ENCODE measurements around the gene IL17D.

IL17D gene

DNA sequence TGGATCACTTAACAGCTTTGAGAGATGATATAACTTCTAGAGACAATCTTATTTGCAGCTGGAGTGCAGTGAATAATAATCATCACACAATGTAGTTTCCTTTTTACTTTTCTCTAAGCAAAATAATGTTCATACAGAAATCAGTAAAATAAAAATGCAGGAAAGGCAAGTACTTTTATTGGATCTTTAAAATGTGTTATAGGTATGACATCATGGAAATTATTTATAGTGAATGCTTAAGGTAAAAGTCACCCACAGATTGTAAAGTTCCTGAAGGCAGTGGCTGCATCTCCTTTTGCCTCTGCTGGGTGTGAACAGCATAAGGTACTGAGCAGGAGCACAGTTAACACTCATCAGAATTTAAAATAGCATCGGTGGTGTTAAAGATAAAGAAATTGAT, 17.3 kb upstream of the IL17D start:
- in situ Hi-C loops (cut with HindIII; ENCODE audit: low pct_ligation_motif_present, low pct_unique_long_range_greater_than_20kb, low sequenced_read_pairs), result no loop called here
- DNase-seq, result no peak

DNA sequence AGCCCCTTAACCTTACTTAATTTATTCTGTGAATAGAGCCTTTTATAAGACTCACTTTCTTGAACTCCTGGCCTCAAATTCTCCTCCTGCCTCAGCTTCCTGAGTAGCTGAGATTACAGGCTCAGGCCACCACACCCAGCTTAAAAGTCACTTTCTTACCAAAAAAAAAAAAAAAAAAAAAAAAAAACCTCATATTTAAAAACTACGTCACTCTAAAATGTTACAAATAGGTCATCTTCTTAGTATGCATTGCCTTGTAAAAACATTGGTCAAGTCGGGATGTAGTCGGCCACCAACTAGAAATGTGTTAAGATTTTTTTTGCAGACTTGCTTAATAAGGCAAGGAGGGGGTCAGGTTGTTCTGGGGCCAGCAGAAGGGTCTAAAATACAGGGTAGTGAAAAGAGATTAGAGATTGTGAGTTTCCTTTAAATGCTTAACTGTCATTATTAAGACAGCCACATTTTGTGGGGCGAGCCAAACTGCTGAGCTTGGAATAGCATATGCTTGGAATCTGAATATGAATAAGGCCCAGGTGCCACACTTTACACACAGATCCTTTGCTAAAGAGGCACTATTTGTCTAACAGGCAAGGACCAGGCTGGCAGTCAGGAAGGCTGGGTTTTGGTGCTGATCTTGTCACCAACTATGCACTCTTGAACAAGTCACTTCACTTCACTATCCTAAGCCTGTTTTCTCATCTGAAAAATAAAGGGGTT, 16.5 kb upstream of the IL17D start:
- DNase-seq, result no peak
- in situ Hi-C loops (cut with HindIII; ENCODE audit: low pct_ligation_motif_present, low pct_unique_long_range_greater_than_20kb, low sequenced_read_pairs), result no loop called here

DNA sequence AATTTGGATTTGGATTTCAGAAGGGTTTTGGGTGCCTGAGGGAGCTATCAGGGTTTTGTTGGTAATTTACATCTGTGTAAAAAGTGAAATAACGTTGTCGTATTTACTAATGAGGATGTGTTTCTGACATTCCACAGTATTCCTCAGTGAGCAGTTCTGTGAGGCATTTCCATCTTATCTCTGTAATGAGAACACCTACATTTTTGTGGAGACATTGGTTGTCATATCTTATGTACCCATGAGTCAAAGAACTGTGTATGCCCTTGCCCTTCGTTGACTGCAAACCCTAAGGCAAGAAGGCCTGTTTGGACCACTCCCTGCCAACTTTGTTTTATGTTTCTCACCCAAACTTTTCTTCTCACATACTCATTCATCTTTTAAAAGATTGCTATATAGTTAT, 14.2 kb upstream of the IL17D start:
- no peak for DNase-seq
- in situ Hi-C loops (cut with HindIII; ENCODE audit: low pct_ligation_motif_present, low pct_unique_long_range_greater_than_20kb, low sequenced_read_pairs), result no loop called here

DNA sequence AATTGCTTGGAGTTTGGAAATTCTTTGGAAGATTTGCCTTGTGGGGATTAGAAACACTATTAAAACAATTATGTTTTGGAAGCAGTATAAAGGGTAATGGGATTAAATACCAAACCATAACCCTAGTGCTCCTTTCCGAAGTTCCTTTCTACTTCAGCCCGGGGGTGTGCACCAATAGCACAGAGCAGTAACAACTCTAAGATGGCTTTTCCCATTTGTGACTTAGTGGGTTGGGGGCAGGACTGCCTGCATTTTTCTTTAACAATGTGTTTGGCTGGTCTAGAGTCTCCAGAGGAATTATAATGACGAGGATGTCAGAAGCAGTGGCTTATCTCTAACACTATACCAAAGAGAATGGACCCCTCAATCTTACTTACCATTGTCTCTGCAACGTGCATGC, 11.9 kb upstream of the IL17D start:
- in situ Hi-C loops (cut with HindIII; ENCODE audit: low pct_ligation_motif_present, low pct_unique_long_range_greater_than_20kb, low sequenced_read_pairs), result no loop called here
- no peak for DNase-seq

DNA sequence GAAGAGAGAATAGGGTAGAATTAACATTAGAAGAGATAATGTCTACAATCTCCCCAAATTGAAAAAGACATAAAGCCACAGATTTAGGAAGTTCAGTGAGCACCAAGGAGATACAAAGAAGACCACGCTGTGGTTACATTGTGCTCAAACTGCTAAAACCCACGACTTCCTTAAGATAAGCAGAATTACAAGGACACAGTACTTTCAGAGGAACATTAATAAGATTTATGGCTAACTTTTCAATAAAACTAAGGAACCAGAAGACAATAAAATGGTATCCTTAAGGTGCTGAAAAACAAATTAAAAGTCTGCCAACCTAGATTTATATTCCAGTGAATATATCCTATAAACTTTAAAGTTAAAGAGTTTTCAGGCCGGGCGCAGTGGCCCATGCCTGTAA, 7.4 kb upstream of the IL17D start:
- in situ Hi-C loops (cut with HindIII; ENCODE audit: low pct_ligation_motif_present, low pct_unique_long_range_greater_than_20kb, low sequenced_read_pairs), result no loop called here
- DNase-seq, result no peak

DNA sequence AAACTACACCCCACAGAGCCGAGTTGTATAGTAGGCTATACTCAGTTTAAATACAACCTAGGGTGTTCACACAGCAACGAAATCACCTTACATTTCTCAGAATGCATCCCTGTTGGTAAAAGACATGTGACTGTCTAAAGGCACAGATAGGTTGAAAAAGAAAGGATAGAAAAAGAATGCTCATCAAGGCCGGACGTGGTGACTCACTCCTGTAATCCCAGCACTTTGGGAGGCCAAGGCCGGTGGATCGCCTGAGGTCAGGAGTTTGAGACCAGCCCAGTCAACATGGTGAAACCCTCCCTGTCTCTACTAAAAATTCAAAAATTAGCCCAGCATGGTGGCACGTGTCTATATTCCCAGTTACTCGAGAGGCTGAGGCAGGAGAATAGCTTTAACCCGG, 3.8 kb upstream of the IL17D start:
- in situ Hi-C loops (cut with HindIII; ENCODE audit: low pct_ligation_motif_present, low pct_unique_long_range_greater_than_20kb, low sequenced_read_pairs), result no loop called here
- no peak for DNase-seq

DNA sequence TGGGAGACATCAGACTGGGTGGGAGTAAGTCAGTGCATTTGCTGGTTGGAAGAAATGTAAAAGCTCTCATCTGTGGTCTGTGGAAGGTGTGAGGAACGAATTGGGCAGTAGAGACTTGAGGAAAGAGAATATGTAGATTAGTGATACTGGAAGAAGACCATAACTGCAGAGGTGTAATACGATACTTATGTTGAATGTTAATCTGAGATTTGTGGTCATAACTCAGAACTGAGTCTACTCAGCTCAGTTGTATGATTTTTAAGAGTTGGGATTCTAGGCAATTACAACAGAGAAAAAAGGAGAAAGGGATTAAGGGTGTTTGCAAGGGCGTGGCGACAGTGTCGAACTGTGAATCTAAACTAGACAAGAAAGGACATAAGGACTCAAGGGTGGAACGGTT, 3.2 kb upstream of the IL17D start:
- no peak for DNase-seq
- in situ Hi-C loops (cut with HindIII; ENCODE audit: low pct_ligation_motif_present, low pct_unique_long_range_greater_than_20kb, low sequenced_read_pairs), result no loop called here

DNA sequence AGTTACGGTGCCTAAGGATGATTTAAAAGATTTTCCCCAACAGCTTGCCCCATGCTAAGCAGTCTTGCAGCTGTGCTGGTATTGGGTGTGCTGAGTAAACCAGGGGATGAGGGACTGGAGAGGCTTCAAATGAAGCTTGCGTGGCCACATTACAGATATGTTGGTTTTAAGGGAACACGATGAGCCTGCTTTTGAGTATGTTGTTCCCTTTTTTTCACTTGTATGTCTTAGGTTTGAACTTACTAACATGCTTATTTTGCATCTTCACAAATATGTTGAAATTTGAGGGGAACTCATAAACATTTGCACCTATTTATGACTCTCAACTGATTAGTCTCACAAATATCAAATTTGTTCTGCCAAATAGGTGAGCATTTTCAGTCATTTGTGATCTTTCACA, 2.0 kb upstream of the IL17D start:
- in situ Hi-C loops (cut with HindIII; ENCODE audit: low pct_ligation_motif_present, low pct_unique_long_range_greater_than_20kb, low sequenced_read_pairs), result no loop called here
- DNase-seq, result no peak

DNA sequence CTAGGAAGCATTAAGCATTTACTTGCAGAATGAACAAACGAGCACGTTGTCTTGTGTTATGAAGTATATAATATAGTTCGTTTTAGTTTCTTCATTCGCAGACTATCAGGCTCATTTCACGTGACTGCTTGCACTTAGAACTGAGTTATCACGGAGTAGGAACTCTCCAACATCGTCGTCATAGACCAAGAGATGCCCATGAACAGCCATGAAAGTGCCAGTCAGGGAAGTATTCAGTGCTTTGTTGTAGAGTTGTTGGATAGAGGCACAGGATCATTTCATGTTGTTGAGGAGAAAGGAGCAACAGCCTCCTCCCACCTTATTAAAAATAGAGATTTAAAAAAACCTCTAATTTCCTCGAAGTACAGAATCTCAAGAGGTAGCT, 977 bp upstream of the IL17D start:
- in situ Hi-C loops (cut with HindIII; ENCODE audit: low pct_ligation_motif_present, low pct_unique_long_range_greater_than_20kb, low sequenced_read_pairs), result no loop called here
- no peak for DNase-seq

DNA sequence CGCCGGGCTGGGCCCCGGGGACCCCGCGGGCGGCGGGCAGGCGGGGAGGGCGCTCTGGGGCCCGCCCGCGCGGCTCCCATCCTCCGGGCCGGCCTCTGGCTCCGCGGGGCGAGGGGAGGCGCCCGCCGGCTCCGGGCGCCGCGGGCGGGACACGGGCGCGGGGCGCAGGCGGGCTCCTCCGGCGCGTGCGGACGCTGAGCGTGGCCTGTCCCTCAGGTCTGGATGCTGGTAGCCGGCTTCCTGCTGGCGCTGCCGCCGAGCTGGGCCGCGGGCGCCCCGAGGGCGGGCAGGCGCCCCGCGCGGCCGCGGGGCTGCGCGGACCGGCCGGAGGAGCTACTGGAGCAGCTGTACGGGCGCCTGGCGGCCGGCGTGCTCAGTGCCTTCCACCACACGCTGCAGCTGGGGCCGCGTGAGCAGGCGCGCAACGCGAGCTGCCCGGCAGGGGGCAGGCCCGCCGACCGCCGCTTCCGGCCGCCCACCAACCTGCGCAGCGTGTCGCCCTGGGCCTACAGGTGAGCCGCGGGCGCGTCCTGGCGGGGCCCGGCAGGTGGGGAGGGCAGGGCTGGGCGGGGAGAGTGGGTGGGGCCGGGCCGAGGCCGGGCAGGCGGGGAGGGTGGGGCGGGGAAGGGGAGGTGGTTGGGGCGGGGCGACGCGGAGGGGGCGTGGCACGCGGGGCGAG, 420 bp downstream of the IL17D start:
- in situ Hi-C loops (cut with HindIII; ENCODE audit: low pct_ligation_motif_present, low pct_unique_long_range_greater_than_20kb, low sequenced_read_pairs), result no loop called here

DNA sequence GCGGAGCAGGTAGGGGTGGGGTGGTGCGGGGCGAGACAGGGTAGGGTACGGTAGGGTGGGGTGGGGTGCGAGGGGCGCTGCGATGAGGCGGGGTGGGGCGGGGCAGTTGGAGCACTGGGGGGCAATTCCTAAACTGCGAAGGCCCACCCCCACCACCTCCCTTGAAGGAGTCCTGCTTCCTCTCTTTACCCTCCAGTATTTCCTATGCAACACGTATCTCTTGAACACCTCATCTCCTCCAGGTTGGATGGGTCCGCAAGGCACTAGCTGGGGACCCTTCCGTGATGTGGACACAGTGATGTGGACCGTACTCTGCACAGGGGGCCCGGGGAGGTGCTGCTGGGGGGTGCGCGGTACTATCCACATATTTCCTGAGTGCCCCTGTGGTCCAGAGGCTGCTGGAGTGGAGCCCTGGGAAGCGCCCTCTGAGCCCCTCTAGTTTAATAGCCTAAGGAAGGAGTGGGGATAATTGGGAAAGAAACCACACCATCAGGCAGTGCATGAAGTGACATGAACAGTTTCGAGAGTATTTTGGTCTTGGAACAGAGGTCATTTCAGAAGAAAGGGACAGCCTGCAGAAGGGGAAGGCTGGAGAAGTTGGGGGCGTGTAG, 1.1 kb downstream of the IL17D start:
- in situ Hi-C loops (cut with HindIII; ENCODE audit: low pct_ligation_motif_present, low pct_unique_long_range_greater_than_20kb, low sequenced_read_pairs), result no loop called here

More for the DNA sequence above, 420 bp downstream of the IL17D start:
- DNase-seq, result peak; percentile 74

DNA sequence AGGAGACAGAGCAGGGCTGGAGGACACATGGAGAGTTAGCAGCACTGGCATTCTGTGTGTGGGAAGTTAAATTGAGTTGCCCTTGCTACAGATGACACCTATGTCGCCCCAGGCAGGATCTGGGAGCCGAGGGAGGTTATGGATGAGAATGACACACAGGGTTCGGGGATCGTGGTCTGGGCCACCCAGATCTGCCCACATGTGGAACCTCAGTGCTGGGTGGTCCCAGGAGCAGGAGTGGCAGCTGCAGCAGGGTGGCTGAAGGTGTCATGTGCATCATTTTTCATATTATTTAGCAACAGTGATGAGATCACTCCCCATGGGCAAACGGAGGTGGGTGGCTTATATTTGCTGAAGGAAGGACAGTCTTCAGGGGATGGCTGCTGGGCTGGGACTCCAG, 3.2 kb downstream of the IL17D start:
- in situ Hi-C loops (cut with HindIII; ENCODE audit: low pct_ligation_motif_present, low pct_unique_long_range_greater_than_20kb, low sequenced_read_pairs), result no loop called here
- no peak for DNase-seq

More for the DNA sequence above, 1.1 kb downstream of the IL17D start:
- DNase-seq, result no peak

DNA sequence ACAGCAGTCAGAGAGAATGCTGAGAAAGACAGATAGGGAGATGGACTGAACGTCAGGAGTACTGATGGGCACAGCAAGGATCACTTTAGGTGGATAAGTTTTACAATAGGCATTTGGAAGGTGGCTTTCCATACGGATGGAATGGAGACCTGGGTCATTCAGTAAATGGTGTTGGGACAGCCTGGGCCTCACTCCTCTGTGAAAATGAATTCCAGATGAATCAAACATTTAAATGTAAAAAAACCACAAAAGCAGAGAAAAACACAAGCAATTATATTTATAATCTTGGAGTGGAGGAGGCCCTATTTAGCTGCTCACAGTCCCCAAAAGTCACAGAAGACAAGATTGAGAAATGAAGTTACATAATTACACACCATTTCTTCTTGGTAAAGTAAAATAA, 4.7 kb downstream of the IL17D start:
- DNase-seq, result no peak
- in situ Hi-C loops (cut with HindIII; ENCODE audit: low pct_ligation_motif_present, low pct_unique_long_range_greater_than_20kb, low sequenced_read_pairs), result no loop called here

DNA sequence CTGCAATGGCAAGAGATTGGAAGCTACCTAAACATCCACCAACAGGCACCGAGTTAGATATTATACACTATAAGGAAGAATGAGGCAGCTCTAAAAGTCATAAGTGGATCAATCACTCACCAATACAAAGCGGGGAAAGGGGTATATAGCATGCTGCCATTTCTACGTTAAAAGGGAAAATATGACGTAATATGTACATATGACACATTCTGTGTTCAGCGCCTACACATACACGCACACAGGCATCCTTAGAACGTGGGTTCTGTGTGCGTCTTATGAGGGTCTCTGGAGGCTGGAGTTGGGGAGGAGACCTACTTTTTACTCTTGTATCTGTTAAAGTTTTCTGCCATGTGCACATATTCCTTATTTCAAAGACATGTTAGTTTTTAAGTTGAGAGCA, 5.9 kb downstream of the IL17D start:
- DNase-seq, result no peak
- in situ Hi-C loops (cut with HindIII; ENCODE audit: low pct_ligation_motif_present, low pct_unique_long_range_greater_than_20kb, low sequenced_read_pairs), result no loop called here

DNA sequence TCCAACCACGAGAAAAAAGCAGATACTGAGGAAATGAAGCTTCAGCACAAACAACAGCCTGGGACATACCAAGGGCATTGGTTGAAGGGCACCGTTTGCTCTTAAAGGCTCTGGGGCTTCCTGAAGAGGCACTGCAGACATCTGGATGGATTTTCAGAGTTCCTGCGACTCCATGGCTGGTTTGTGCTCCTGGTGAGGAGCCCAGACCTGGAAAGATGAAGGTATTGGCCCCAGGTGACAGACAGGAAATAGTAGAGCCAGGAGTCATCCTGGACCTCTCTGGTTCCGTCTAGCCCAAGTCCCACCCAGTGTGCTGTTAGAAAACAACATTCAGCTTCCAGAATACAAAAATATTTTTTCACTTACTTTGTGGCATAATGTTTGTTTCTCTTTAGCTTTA, 6.3 kb downstream of the IL17D start:
- in situ Hi-C loops (cut with HindIII; ENCODE audit: low pct_ligation_motif_present, low pct_unique_long_range_greater_than_20kb, low sequenced_read_pairs), result no loop called here
- DNase-seq, result no peak

DNA sequence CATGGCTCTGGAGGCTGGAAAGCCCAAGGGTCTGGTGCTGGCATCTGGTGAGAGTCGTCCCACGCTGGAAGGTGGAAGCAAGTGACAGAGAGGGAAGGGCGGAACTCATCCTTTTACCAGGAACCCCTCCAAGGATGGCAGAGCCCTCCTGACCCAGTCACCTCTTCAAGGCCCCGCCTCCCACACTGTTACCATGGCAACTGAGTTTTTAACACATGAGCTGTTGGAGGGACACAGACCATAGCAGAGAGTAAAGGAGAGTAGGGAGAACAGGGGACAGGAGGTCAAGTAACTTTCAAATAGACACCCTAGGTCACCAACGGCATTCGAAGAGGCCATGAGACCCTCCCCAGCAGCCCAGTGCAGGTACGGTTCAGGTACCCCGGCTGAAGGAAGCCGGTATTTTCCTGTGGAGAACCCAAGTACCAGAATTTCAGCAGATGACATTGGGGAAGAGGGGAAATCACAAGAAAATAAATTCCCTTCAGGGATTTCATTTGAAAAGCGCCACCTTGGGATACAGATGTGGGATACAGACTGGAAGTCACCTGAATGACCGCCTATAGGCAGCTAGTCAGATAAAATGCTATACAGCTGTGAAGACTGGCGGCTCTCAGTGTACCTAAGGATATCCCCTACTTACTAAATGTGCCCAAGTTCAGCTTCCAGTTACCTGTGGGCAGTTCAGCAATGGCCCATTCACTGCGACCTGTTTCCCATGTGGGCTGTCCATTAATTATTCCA, 8.0 kb downstream of the IL17D start:
- in situ Hi-C loops (cut with HindIII; ENCODE audit: low pct_ligation_motif_present, low pct_unique_long_range_greater_than_20kb, low sequenced_read_pairs), result no loop called here
- DNase-seq, result no peak

DNA sequence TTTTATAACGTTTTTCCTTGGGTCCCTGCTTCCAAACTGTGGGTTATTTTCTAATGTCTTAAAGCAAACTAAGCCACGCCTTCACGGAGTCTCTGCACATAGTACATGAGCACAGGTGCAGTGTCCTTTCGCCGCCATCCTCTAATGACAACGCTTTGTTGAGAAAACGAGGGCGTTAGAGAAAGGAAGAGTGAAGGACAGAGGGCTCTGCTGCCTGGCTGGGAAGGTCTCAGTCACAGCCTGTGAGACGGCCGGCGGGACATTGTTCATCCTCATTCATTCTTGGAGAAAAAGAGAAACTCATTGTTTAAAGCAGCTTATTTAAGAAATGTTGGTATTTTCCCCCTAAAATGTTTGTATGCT, 9.5 kb downstream of the IL17D start:
- in situ Hi-C loops (cut with HindIII; ENCODE audit: low pct_ligation_motif_present, low pct_unique_long_range_greater_than_20kb, low sequenced_read_pairs), result no loop called here

DNA sequence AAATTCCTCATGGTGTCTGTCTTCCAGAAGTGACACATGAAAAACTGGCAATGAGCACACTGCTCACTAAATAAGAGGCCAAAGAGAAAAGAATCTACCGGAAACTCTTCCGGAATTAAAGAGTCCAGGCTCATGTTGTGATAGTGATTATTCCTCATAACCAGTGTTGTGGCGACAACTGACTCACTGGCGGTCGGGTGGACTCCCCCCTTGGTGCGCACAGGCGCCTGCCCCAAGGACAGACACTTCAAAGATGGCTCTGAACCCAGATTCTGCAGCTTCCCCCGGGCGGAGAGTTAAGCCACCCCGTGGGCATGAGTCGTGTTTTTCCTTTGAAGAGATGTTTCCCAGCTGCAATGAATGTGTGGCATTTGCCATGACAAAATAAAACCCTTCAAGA, 10.3 kb downstream of the IL17D start:
- in situ Hi-C loops (cut with HindIII; ENCODE audit: low pct_ligation_motif_present, low pct_unique_long_range_greater_than_20kb, low sequenced_read_pairs), result no loop called here
- DNase-seq, result no peak

More for the DNA sequence above, 9.5 kb downstream of the IL17D start:
- DNase-seq, result no peak

DNA sequence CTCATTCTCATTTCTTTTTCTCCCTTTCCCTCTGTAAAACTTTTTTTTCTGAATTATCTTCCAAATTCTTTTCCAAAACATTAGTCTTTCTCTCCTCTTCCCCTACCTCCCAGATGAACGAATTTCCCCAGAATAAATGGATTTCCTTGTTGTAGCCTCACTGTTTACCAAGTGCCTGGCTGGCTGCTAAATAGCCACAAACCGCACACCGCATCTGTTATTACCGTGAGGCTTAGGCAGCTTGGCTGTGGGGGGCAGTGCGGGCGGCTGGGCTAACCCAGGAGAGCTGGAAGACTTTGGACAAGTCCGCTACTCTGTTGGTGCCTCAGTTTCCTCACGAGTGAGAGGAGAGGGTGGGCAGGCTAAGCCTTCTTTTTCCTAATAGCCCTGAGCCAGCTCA, 10.7 kb downstream of the IL17D start:
- DNase-seq, result no peak
- in situ Hi-C loops (cut with HindIII; ENCODE audit: low pct_ligation_motif_present, low pct_unique_long_range_greater_than_20kb, low sequenced_read_pairs), result no loop called here

Data from ACHN (cell line).